ENCODE data around the gene TLL2. TPM values are rescaled to one million over a fixed set of nuclear protein-coding genes. Genes with fewer than 3 reads are reported as not detected.

TLL2 gene
- total and polyA plus RNA-seq, 2 experiments from 2014 or later: 2.6 to 3.0 TPM

DNA sequence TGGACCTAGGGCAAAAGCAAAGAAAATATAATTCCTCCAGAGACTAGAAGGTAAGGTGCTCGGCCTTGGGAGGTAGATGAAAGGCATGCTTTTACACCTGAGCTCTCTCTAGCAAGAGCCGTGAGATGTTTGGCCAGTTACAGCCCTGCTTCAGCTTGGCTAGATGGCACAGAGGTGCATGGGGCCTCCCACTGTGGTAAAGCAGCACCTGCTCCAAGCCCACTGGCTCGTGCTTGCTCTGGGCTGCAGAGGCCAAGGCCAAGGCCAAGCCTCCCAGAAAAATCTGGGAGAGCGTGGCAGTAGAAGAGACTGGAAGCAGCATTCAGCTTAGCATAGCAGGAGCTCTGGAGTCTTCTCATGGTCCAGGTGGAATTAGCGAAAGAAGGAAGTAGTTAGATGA, 123.9 kb downstream of the TLL2 start (continued):
- no peak for TF ChIP-seq EZH2phosphoT487 (IDR thresholded peaks at IDR 0.05; ENCODE audit: unreplicated experiment)
- TF ChIP-seq POLR2AphosphoS5 (IDR thresholded peaks at IDR 0.05; ENCODE audit: low read depth): no peak
- no peak for TF ChIP-seq JUNB (IDR thresholded peaks at IDR 0.05; ENCODE audit: unreplicated experiment)

DNA sequence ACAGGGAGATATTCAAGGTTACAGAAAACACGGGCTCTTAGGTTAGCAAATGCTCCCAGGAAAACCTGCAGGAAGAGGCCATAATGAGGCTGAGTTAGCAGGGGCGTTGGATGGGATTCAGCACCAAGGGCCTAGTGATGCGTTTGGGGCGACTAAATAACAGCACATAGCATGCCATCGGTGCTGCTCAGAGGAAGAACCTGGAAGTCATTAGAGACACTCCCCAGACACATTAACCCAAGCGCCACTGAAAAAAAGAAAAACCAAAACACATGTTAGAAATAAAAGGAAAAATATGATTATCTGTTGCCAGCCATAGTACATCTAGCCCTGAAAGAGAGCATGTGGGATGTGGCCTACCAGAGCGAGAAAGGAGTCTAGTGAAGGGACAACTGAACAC, 126.1 kb downstream of the TLL2 start:
- no peak for TF ChIP-seq CREB1 (CRISPR knock-in tag; IDR thresholded peaks at IDR 0.05; ENCODE audit: low read depth)
- TF ChIP-seq, protein P1, sequence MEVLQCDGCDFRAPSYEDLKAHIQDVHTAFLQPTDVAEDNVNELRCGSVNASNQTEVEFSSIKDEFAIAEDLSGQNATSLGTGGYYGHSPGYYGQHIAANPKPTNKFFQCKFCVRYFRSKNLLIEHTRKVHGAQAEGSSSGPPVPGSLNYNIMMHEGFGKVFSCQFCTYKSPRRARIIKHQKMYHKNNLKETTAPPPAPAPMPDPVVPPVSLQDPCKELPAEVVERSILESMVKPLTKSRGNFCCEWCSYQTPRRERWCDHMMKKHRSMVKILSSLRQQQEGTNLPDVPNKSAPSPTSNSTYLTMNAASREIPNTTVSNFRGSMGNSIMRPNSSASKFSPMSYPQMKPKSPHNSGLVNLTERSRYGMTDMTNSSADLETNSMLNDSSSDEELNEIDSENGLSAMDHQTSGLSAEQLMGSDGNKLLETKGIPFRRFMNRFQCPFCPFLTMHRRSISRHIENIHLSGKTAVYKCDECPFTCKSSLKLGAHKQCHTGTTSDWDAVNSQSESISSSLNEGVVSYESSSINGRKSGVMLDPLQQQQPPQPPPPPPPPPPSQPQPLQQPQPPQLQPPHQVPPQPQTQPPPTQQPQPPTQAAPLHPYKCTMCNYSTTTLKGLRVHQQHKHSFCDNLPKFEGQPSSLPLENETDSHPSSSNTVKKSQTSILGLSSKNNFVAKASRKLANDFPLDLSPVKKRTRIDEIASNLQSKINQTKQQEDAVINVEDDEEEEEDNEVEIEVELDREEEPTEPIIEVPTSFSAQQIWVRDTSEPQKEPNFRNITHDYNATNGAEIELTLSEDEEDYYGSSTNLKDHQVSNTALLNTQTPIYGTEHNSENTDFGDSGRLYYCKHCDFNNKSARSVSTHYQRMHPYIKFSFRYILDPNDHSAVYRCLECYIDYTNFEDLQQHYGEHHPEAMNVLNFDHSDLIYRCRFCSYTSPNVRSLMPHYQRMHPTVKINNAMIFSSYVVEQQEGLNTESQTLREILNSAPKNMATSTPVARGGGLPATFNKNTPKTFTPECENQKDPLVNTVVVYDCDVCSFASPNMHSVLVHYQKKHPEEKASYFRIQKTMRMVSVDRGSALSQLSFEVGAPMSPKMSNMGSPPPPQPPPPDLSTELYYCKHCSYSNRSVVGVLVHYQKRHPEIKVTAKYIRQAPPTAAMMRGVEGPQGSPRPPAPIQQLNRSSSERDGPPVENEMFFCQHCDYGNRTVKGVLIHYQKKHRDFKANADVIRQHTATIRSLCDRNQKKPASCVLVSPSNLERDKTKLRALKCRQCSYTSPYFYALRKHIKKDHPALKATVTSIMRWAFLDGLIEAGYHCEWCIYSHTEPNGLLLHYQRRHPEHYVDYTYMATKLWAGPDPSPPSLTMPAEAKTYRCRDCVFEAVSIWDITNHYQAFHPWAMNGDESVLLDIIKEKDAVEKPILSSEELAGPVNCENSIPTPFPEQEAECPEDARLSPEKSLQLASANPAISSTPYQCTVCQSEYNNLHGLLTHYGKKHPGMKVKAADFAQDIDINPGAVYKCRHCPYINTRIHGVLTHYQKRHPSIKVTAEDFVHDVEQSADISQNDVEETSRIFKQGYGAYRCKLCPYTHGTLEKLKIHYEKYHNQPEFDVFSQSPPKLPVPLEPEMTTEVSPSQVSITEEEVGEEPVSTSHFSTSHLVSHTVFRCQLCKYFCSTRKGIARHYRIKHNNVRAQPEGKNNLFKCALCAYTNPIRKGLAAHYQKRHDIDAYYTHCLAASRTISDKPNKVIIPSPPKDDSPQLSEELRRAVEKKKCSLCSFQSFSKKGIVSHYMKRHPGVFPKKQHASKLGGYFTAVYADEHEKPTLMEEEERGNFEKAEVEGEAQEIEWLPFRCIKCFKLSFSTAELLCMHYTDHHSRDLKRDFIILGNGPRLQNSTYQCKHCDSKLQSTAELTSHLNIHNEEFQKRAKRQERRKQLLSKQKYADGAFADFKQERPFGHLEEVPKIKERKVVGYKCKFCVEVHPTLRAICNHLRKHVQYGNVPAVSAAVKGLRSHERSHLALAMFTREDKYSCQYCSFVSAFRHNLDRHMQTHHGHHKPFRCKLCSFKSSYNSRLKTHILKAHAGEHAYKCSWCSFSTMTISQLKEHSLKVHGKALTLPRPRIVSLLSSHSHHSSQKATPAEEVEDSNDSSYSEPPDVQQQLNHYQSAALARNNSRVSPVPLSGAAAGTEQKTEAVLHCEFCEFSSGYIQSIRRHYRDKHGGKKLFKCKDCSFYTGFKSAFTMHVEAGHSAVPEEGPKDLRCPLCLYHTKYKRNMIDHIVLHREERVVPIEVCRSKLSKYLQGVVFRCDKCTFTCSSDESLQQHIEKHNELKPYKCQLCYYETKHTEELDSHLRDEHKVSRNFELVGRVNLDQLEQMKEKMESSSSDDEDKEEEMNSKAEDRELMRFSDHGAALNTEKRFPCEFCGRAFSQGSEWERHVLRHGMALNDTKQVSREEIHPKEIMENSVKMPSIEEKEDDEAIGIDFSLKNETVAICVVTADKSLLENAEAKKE (CRISPR knock-in tag; IDR thresholded peaks at IDR 0.05): no peak
- TF ChIP-seq NANOG (IDR thresholded peaks at IDR 0.05; ENCODE audit: borderline replicate concordance): no peak
- TF ChIP-seq JUNB (IDR thresholded peaks at IDR 0.05; ENCODE audit: unreplicated experiment): no peak
- TF ChIP-seq POLR2AphosphoS5 (IDR thresholded peaks at IDR 0.05; ENCODE audit: low read depth): no peak
- TF ChIP-seq, protein P2, sequence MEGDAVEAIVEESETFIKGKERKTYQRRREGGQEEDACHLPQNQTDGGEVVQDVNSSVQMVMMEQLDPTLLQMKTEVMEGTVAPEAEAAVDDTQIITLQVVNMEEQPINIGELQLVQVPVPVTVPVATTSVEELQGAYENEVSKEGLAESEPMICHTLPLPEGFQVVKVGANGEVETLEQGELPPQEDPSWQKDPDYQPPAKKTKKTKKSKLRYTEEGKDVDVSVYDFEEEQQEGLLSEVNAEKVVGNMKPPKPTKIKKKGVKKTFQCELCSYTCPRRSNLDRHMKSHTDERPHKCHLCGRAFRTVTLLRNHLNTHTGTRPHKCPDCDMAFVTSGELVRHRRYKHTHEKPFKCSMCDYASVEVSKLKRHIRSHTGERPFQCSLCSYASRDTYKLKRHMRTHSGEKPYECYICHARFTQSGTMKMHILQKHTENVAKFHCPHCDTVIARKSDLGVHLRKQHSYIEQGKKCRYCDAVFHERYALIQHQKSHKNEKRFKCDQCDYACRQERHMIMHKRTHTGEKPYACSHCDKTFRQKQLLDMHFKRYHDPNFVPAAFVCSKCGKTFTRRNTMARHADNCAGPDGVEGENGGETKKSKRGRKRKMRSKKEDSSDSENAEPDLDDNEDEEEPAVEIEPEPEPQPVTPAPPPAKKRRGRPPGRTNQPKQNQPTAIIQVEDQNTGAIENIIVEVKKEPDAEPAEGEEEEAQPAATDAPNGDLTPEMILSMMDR (conservative IDR thresholded peaks at IDR 0.05; ENCODE audit: low read depth in 2 of 2): no peak
- TF ChIP-seq, protein P3, sequence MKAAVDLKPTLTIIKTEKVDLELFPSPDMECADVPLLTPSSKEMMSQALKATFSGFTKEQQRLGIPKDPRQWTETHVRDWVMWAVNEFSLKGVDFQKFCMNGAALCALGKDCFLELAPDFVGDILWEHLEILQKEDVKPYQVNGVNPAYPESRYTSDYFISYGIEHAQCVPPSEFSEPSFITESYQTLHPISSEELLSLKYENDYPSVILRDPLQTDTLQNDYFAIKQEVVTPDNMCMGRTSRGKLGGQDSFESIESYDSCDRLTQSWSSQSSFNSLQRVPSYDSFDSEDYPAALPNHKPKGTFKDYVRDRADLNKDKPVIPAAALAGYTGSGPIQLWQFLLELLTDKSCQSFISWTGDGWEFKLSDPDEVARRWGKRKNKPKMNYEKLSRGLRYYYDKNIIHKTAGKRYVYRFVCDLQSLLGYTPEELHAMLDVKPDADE (IDR thresholded peaks at IDR 0.05): no peak
- TF ChIP-seq ZNF331 (CRISPR knock-in tag; IDR thresholded peaks at IDR 0.05; ENCODE audit: low read depth): no peak
- no peak for TF ChIP-seq STAT1 (IDR thresholded peaks at IDR 0.05; ENCODE audit: unreplicated experiment)
- no peak for TF ChIP-seq REST (IDR thresholded peaks at IDR 0.05; ENCODE audit: unreplicated experiment)
- TF ChIP-seq EZH2 (IDR thresholded peaks at IDR 0.05; ENCODE audit: low read depth, unreplicated experiment): no peak
- TF ChIP-seq EZH2phosphoT487 (IDR thresholded peaks at IDR 0.05; ENCODE audit: unreplicated experiment): no peak
- TF ChIP-seq ZNF114 (CRISPR knock-in tag; IDR thresholded peaks at IDR 0.05): no peak
- ATAC-seq: no peak

More for the DNA sequence above, 126.1 kb downstream of the TLL2 start:
- Histone ChIP-seq H3K4me3 (no peak overlapping the region), H3K36me3 (ENCODE audit: insufficient read depth) (no peaks in the 10 kb centered on the region), H3K9me2 (ENCODE audit: insufficient read depth) (no peaks in the 10 kb centered on the region), H2AFZ (no peak overlapping the region), H3K4me1 (ENCODE audit: insufficient read depth) (no peaks in the 10 kb centered on the region), H3K27me3 (ENCODE audit: insufficient read depth) (no peaks in the 10 kb centered on the region), H4K20me1 (replicated peaks; ENCODE audit: insufficient read depth) (no peaks in the 10 kb centered on the region), H3F3A (replicated peaks; ENCODE audit: low read depth) (no peaks in the 10 kb centered on the region), H3K27ac (ENCODE audit: low read depth) (no peak overlapping the region), H3K79me2 (replicated peaks; ENCODE audit: insufficient read depth) (no peaks in the 10 kb centered on the region), H3K4me2 (no peak overlapping the region)
- Mint-ChIP-seq H3K27me3 (ENCODE audit: insufficient read depth, low read depth, poor library complexity) (peaks cover 3% of the 10 kb centered on the region), H3K27ac (no peak overlapping the region), H3K4me3 (no peak overlapping the region), H3K36me3 (ENCODE audit: low read depth) (no peaks in the 10 kb centered on the region), H3K4me1 (peaks cover 5% of the 10 kb centered on the region; the same call in 1 of the 3 replicates), H3K9me3 (no peaks in the 10 kb centered on the region)
- DNase-seq (ENCODE audit: low spot score): no peak
